Activated CD4-positive, alpha-beta T cell treated with anti-CD3 and anti-CD28 coated beads for 4 hours (primary cell): ENCODE measurements around the gene PLA2G2F.

Experiments used
- DNase-seq, 2 donors: peaks; one replicate each; pipeline ENCODE4 v3.0.0-alpha.2; 2020

The PLA2G2F gene

GRCh38 chr1:20143734-20144565 is 4.8 kb downstream of the PLA2G2F start:
- DNase-seq, result no peak

DNA sequence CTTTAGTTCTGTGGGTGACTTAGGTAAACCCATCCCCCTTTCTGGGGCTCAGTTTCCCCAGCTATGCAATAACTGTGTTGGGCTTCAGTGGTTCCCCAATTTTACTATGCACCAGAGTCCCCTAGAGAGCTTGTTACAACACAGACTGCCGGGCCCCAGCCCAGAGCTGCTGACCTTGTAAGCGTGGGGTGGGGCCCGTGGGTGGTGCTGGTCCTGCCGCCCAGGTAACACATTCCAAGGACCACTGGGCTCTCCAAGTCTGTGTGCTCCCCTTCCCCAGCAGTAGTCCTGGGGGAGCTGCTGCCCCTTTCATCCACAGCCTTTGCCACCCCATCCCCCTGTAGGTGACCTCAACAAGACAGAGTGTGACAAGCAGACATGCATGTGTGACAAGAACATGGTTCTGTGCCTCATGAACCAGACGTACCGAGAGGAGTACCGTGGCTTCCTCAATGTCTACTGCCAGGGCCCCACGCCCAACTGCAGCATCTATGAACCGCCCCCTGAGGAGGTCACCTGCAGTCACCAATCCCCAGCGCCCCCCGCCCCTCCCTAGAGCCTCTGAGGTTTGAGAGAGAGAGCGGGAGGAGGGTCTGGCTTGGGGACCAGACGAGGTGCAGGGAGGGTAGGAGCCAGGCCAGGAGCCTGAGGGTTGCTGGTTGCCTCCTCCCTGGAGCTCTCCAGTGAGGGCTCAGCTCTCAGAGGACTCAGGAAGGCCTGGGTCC is 8.9 kb downstream of the PLA2G2F start:
- no peak for DNase-seq

DNA sequence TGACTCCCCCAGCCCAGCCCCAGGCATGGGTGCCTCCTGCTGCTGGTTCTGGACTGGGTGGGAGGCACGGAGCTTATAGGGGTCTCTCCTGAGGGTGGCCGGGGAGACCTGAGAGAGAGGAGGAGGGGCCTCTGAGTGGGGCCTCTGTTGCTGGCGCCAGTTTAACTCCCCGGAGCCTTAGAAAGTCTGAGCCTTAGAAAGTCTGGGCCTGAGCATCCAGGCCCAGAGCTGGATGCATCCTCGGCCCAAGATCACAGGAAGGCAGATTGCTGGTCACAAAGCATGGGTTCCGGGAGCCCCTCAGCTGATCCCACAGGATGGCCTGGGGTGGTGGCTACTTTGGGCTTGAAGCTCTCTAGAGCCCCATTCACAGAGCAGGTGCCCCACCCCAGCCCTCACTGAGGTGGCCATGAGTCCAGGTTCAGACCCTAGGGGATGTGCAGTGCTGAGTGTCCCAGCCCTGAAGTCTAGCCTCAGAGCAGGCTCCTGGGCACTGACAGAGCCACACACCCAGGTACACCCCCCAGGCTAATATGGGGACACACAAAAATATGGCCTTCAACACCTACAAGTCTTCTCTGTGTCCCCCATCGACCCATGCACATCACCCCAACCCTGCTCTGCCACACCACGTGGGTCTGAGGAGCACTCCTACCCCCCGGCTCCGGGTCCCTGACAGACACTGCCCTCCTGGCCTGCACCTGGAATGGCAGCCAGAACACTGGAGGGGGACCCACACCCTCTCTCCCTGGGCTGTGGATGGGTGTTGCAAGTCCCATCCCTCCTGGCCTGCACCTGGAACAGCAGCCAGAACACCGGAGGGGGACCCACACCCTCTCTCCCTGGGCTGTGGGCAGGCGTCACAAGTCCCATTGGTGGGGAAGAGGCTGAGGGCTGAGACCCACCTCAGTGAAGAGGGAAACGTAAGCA is 9.7 kb downstream of the PLA2G2F start:
- no peak for DNase-seq

GRCh38 chr1:20149601-20150325 is 10.6 kb downstream of the PLA2G2F start:
- no peak for DNase-seq

DNA sequence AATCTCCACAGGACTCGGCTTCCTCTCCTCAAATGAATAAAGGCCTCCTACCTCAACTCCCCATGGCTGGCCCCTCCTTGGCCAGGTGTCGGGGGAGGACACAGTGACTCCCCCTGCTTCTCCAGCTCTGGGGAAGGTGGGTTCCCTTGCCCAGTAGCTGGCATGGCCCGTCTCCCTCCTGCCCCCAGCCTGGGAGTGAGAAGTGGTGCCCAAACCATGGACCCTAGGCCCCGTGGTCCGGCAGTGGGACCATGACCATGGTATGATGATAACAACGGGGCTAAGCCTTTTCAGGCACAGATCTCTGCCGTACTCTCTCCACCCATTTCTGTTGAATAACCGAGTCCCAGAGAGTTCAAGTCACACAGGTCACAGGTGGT is 11.2 kb downstream of the PLA2G2F start:
- DNase-seq, result no peak

GRCh38 chr1:20150969-20151368 is 11.8 kb downstream of the PLA2G2F start:
- DNase-seq, result no peak

DNA sequence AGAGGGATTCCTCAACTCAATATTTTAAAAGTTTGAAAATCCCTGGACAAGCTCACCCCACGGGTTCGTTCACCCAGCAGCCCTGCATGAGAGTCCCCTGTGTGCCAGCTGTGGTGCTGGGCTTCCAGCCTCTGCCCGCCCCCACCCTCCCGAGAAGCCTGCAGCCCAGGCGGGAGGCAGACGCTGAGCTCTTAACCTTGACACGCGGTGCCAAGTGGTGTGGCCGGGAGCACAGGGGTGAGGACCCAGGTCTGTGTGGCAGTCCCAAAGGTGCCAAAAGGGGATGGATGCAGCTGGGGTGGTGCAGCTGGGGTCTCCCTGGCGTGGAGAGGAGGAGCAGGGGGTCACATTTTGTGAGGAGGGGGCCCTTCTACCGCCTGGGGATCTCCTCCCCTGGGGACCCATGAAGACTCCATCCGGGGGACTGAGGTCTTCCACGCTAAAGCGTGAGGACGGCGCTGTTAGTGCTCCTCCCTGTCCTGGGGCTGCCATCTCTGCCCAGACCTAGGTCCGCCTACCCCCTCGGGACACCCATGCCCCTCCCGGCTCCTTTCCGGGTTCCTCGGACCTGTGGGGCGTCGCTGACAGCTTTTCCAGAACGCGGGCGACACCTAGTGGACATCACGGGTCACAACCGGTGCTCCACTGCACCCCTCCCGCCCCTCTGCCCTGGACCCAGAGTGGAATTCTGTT is 12.9 kb downstream of the PLA2G2F start:
- DNase-seq, result peak; percentile 79 to 80

DNA sequence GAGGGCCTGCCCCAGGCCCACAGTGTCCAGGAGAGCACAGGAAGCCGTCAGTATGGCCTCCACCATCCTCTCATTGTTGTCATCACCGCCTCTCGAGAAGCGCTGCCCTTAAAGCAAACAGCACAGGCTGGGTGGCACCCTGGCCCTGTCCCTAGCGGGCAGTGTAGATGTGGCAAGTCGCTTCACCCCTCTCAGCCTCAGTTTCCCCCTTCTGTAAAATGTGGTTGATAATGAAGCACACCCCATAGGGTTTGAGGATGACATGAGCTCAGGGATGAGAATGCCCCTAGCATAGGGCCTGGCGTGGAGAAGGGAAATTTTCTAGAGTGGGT is 13.4 kb downstream of the PLA2G2F start:
- no peak for DNase-seq

DNA sequence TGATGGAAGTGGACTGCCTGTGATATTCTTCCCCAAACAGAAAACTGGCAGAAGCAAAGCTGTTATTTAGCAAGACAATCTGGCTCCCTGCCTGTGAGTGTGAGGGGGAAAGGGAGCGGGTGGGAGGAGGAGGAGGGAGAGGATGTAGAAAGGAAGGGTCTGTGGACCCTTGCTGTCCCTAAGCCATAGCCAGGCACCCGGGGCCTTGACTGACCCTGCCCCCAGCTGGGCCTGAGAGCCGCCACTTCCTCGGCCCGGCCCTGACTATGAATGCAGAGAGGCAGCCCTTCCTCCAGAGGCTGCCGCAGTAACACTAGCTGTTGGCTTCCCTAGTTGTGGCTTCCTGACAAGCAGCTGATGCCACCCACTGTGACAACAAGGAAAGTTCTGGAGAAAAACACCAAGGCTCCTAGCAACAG is 13.9 kb downstream of the PLA2G2F start:
- DNase-seq, result no peak

GRCh38 chr1:20154301-20154831 is 15.2 kb downstream of the PLA2G2F start:
- no peak for DNase-seq

GRCh38 chr1:20158358-20159070 is 19.4 kb downstream of the PLA2G2F start:
- peak in 1 of 2 donors; percentile 9 for DNase-seq

GRCh38 chr1:20160034-20160433 is 20.9 kb downstream of the PLA2G2F start:
- no peak for DNase-seq

- no peak for DNase-seq
Measured at GRCh38 chr1:20164694-20165202, 25.6 kb downstream of the PLA2G2F start.

- no peak for DNase-seq
Measured at GRCh38 chr1:20165522-20165951, 26.4 kb downstream of the PLA2G2F start.

DNA sequence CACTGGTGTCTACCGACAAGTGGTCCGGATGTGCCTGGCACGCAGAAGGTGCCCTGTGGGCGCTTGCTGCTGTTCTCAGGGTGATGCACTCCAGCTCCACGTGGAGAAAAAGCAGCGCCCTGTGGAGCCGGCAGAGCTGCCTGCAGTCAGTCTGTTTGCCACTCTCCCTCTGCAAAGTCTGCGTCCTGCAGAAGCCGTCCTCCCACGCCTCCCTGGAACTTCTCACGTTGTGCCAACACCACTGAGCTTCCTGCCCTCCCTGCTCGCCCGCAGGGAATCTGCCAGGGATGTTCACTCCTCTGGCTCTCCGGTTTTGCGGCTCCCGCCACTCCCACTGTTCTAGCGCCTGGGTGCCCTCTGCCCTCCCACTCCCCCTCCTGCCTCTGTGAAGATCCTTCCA is 26.9 kb downstream of the PLA2G2F start:
- no peak for DNase-seq

GRCh38 chr1:20167126-20167525 is 28.0 kb downstream of the PLA2G2F start:
- no peak for DNase-seq

GRCh38 chr1:20168564-20169491 is 29.7 kb downstream of the PLA2G2F start:
- no peak for DNase-seq

GRCh38 chr1:20169932-20170331 is 30.8 kb downstream of the PLA2G2F start:
- no peak for DNase-seq

GRCh38 chr1:20172033-20172590 is 33.0 kb downstream of the PLA2G2F start:
- DNase-seq, result no peak
